Mammary epithelial cell (primary cell): ENCODE measurements around the gene CCL7.

Source experiments
- EZH2 ChIP-seq: IDR thresholded peaks from 2 replicates; pipeline ENCODE4 v1.6.1; 2012; ENCODE audit warnings: low read length, inconsistent platforms, borderline replicate concordance
- TF ChIP-seq, protein P1 (sequence below), 2 donors: IDR thresholded peaks in 1 of 2; conservative IDR thresholded peaks in 1 of 2; 2 replicates each; pipeline ENCODE4 v1.5.1; 2011 to 2012; ENCODE audit warnings: inconsistent platforms in 2 of 2, low read length in 2 of 2, mild to moderate bottlenecking in 2 of 2, control low read depth in 1 of 2, low read depth in 1 of 2; ENCODE audit not compliant: insufficient read depth in 1 of 2; ENCODE audit errors: extremely low read depth in 1 of 2

DNA sequence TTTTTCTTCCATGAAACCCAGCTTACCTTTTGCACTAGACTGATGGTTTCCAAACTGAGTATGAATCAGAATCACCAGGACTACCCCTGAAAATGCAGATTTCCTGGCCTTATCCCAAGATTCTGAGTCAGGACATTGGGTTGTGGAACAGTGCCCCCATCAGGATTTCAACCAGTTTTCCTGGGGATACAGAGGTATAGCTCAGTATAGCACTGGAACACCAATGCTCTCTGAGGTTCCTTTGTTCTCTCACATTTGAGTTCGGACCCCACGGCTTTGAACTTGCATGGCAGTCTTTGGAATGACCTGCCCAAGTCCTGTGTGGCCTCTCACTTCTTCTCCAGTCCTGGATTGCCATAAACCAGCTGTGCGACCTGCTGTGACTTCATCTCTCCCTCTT is 36.4 kb downstream of the CCL7 start:
- TF ChIP-seq EZH2 = no peak
- TF ChIP-seq, protein P1, sequence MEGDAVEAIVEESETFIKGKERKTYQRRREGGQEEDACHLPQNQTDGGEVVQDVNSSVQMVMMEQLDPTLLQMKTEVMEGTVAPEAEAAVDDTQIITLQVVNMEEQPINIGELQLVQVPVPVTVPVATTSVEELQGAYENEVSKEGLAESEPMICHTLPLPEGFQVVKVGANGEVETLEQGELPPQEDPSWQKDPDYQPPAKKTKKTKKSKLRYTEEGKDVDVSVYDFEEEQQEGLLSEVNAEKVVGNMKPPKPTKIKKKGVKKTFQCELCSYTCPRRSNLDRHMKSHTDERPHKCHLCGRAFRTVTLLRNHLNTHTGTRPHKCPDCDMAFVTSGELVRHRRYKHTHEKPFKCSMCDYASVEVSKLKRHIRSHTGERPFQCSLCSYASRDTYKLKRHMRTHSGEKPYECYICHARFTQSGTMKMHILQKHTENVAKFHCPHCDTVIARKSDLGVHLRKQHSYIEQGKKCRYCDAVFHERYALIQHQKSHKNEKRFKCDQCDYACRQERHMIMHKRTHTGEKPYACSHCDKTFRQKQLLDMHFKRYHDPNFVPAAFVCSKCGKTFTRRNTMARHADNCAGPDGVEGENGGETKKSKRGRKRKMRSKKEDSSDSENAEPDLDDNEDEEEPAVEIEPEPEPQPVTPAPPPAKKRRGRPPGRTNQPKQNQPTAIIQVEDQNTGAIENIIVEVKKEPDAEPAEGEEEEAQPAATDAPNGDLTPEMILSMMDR (conservative IDR thresholded peaks at IDR 0.05 in 1 of 2, IDR thresholded peaks at IDR 0.05 in 1 of 2; ENCODE audit: extremely low read depth in 1 of 2, insufficient read depth in 1 of 2, low read depth in 1 of 2, low read length in 2 of 2) = peak; percentile 15 to 37
